ENCODE results near the gene NOSIP. TPM values are rescaled to one million over a fixed set of nuclear protein-coding genes. Genes with fewer than 3 reads are reported as not detected.

Gene NOSIP
- total RNA-seq, 1 donor: 88.6 TPM

GRCh38 chr19:49552749-49553148 lies 27.6 kb downstream of the NOSIP start:
- Histone ChIP-seq H3K9me3 (ENCODE audit: low read depth, low read length) (no peaks in the 10 kb centered on the region), H3K4me3 (ENCODE audit: low read length) (no peak overlapping the region), H3K4me1 (ENCODE audit: insufficient read depth, low read length) (peaks cover 76% of the 10 kb centered on the region), H3K27me3 (ENCODE audit: insufficient read depth, low read length) (no peaks in the 10 kb centered on the region)

GRCh38 chr19:49551531-49551930 lies 28.8 kb downstream of the NOSIP start:
- no peak overlapping the region for H3K4me3 ChIP-seq (ENCODE audit: low read length)
- H3K27me3 ChIP-seq (ENCODE audit: insufficient read depth, low read length): no peaks in the 10 kb centered on the region
- peaks cover 76% of the 10 kb centered on the region for H3K4me1 ChIP-seq (ENCODE audit: insufficient read depth, low read length)
- no peaks in the 10 kb centered on the region for H3K9me3 ChIP-seq (ENCODE audit: low read depth, low read length)

GRCh38 chr19:49549045-49549444 lies 31.3 kb downstream of the NOSIP start:
- no peaks in the 10 kb centered on the region for H3K27me3 ChIP-seq (ENCODE audit: insufficient read depth, low read length)
- peaks cover 57% of the 10 kb centered on the region for H3K4me1 ChIP-seq (ENCODE audit: insufficient read depth, low read length)
- no peaks in the 10 kb centered on the region for H3K9me3 ChIP-seq (ENCODE audit: low read depth, low read length)
- no peak overlapping the region for H3K4me3 ChIP-seq (ENCODE audit: low read length)

- Histone ChIP-seq H3K9me3 (ENCODE audit: low read depth, low read length) (no peaks in the 10 kb centered on the region), H3K4me1 (ENCODE audit: insufficient read depth, low read length) (peaks cover 38% of the 10 kb centered on the region), H3K27me3 (ENCODE audit: insufficient read depth, low read length) (no peaks in the 10 kb centered on the region), H3K4me3 (ENCODE audit: low read length) (no peak overlapping the region)
Observed at GRCh38 chr19:49546825-49547565, 33.4 kb downstream of the NOSIP start.

GRCh38 chr19:49544154-49544553 lies 36.2 kb downstream of the NOSIP start:
- Histone ChIP-seq H3K4me1 (ENCODE audit: insufficient read depth, low read length) (peaks cover 20% of the 10 kb centered on the region), H3K9me3 (ENCODE audit: low read depth, low read length) (no peaks in the 10 kb centered on the region), H3K27me3 (ENCODE audit: insufficient read depth, low read length) (no peaks in the 10 kb centered on the region), H3K4me3 (ENCODE audit: low read length) (no peak overlapping the region)

GRCh38 chr19:49543032-49543431 lies 37.3 kb downstream of the NOSIP start:
- Histone ChIP-seq H3K4me1 (ENCODE audit: insufficient read depth, low read length) (peaks cover 11% of the 10 kb centered on the region), H3K9me3 (ENCODE audit: low read depth, low read length) (no peaks in the 10 kb centered on the region), H3K4me3 (ENCODE audit: low read length) (no peak overlapping the region), H3K27me3 (ENCODE audit: insufficient read depth, low read length) (no peaks in the 10 kb centered on the region)

- Histone ChIP-seq H3K9me3 (ENCODE audit: low read depth, low read length) (no peaks in the 10 kb centered on the region), H3K4me3 (ENCODE audit: low read length) (no peak overlapping the region), H3K27me3 (ENCODE audit: insufficient read depth, low read length) (no peaks in the 10 kb centered on the region), H3K4me1 (ENCODE audit: insufficient read depth, low read length) (peaks cover 16% of the 10 kb centered on the region)
Observed at GRCh38 chr19:49542446-49542845, 37.9 kb downstream of the NOSIP start.

GRCh38 chr19:49541914-49542313 lies 38.4 kb downstream of the NOSIP start:
- Histone ChIP-seq H3K4me3 (ENCODE audit: low read length) (no peak overlapping the region), H3K4me1 (ENCODE audit: insufficient read depth, low read length) (peaks cover 16% of the 10 kb centered on the region), H3K27me3 (ENCODE audit: insufficient read depth, low read length) (no peaks in the 10 kb centered on the region), H3K9me3 (ENCODE audit: low read depth, low read length) (no peaks in the 10 kb centered on the region)

GRCh38 chr19:49539192-49539952 lies 41.0 kb downstream of the NOSIP start:
- H3K27me3 ChIP-seq (ENCODE audit: insufficient read depth, low read length): no peaks in the 10 kb centered on the region
- no peak overlapping the region for H3K4me3 ChIP-seq (ENCODE audit: low read length)
- H3K4me1 ChIP-seq (ENCODE audit: insufficient read depth, low read length): peaks cover 24% of the 10 kb centered on the region
- H3K9me3 ChIP-seq (ENCODE audit: low read depth, low read length): no peaks in the 10 kb centered on the region

GRCh38 chr19:49538643-49539042 lies 41.7 kb downstream of the NOSIP start:
- no peak overlapping the region for H3K4me3 ChIP-seq (ENCODE audit: low read length)
- no peaks in the 10 kb centered on the region for H3K9me3 ChIP-seq (ENCODE audit: low read depth, low read length)
- peaks cover 30% of the 10 kb centered on the region for H3K4me1 ChIP-seq (ENCODE audit: insufficient read depth, low read length)
- H3K27me3 ChIP-seq (ENCODE audit: insufficient read depth, low read length): no peaks in the 10 kb centered on the region

- peaks cover 38% of the 10 kb centered on the region for H3K4me1 ChIP-seq (ENCODE audit: insufficient read depth, low read length)
- H3K27me3 ChIP-seq (ENCODE audit: insufficient read depth, low read length): no peaks in the 10 kb centered on the region
- no peak overlapping the region for H3K4me3 ChIP-seq (ENCODE audit: low read length)
- H3K9me3 ChIP-seq (ENCODE audit: low read depth, low read length): no peaks in the 10 kb centered on the region
Observed at GRCh38 chr19:49536921-49537462, 43.4 kb downstream of the NOSIP start.

- H3K27me3 ChIP-seq (ENCODE audit: insufficient read depth, low read length): no peaks in the 10 kb centered on the region
- peak overlapping the region; percentile 36 for H3K4me3 ChIP-seq (ENCODE audit: low read length)
- peaks cover 38% of the 10 kb centered on the region for H3K4me1 ChIP-seq (ENCODE audit: insufficient read depth, low read length)
- no peaks in the 10 kb centered on the region for H3K9me3 ChIP-seq (ENCODE audit: low read depth, low read length)
Observed at GRCh38 chr19:49534632-49535385, 45.5 kb downstream of the NOSIP start.

- H3K4me3 ChIP-seq (ENCODE audit: low read length): peak overlapping the region; percentile 36
- H3K27me3 ChIP-seq (ENCODE audit: insufficient read depth, low read length): no peaks in the 10 kb centered on the region
- no peaks in the 10 kb centered on the region for H3K9me3 ChIP-seq (ENCODE audit: low read depth, low read length)
Observed at GRCh38 chr19:49533551-49534488, 46.5 kb downstream of the NOSIP start.

GRCh38 chr19:49530708-49531107 lies 49.6 kb downstream of the NOSIP start:
- Histone ChIP-seq H3K27me3 (ENCODE audit: insufficient read depth, low read length) (no peaks in the 10 kb centered on the region), H3K4me1 (ENCODE audit: insufficient read depth, low read length) (peaks cover 42% of the 10 kb centered on the region), H3K4me3 (ENCODE audit: low read length) (no peak overlapping the region), H3K9me3 (ENCODE audit: low read depth, low read length) (no peaks in the 10 kb centered on the region)

More at GRCh38 chr19:49533551-49534488, 46.5 kb downstream of the NOSIP start:
- H3K4me1 ChIP-seq (ENCODE audit: insufficient read depth, low read length): peaks cover 38% of the 10 kb centered on the region

Measured in mononuclear cell (primary cell).